Right cardiac atrium (tissue), 5 donors: ENCODE results near the gene OSTF1. TPM values are rescaled to one million over a fixed set of nuclear protein-coding genes. Genes with fewer than 3 reads are reported as not detected.

ENCODE experiments used
- ATAC-seq, 2 donors: fragments of 200-7000 bp; cut with Tn5 transposase; one replicate each; pipeline versions ENCODE4 v1.8.0 to v1.9.1; 2020; ENCODE audit warnings: moderate library complexity in 2 of 2, mild to moderate bottlenecking in 1 of 2
- DNase-seq, 3 donors: peaks; one replicate each; pipeline ENCODE4 v3.0.0-alpha.2; 2020
- H3K27ac ChIP-seq: one replicate; pipeline ENCODE4 v1.5.1; 2013; ENCODE audit warnings: mild to moderate bottlenecking, low read length, control low read depth, moderate library complexity
- H3K27me3 ChIP-seq: one replicate; pipeline ENCODE4 v1.6.1; 2013; ENCODE audit not compliant: control insufficient read depth, insufficient read depth
- H3K4me1 ChIP-seq: one replicate; pipeline ENCODE4 v1.6.1; 2013; ENCODE audit warnings: low read length; ENCODE audit not compliant: control insufficient read depth, insufficient read depth
- H3K4me3 ChIP-seq: one replicate; pipeline ENCODE4 v1.5.1; 2013; ENCODE audit warnings: low read length, control low read depth
- H3K9me3 ChIP-seq: one replicate; pipeline ENCODE4 v1.6.1; 2013; ENCODE audit warnings: low read length; ENCODE audit not compliant: control insufficient read depth
- WGBS: extraction: QIAGEN DNeasy Blood & Tissue Kit; methylation state at CpG from one replicate; pipeline ENCODE4 v1.1.7; 2013; 5-methylcytosine and 5-hydroxymethylcytosine counted together
- intact Hi-C, 4 donors: fragments of 100-400 bp; cut with DNase I; formaldehyde crosslinking; loops; one replicate each; pipeline versions ENCODE4 v1.11.0 to v1.14.0; 2022 to 2023
- polyA plus RNA-seq: library from polyadenylated mRNA; stranded (reverse); fragments of 200-250 nt; gene quantifications from one replicate; pipeline ENCODE4 v1.2.3, GENCODE V29; 2013
- total RNA-seq, 4 donors: library from RNA; stranded (reverse); fragmentation: NEBNext Ultra II Directional; extraction: Animal tissue kit (Norgen Biotek cat#: 25700); gene quantifications; one replicate each; pipeline ENCODE4 v1.2.1, GENCODE V29; 2021
- donor health status: healthy with polysubstance abuse.
- donor health status: DM: no; HTN: yes; CAD: no.
- donor health status: DM: no; HTN: no; CAD: no.
- donor health status: DM: no; HTN: yes; CAD: no; lungs with severe emphysema.
- donor health status: DM: yes; HTN: yes; CAD: no.

OSTF1 gene
- total and polyA plus RNA-seq, 5 donors: 26.4 to 35.2 (median 30.1) TPM

GRCh38 chr9:75188756-75189155, 100.4 kb downstream of the OSTF1 start:
- Histone ChIP-seq H3K27me3 (no peaks in the 10 kb centered on the region), H3K27ac (no peak overlapping the region), H3K4me3 (no peak overlapping the region), H3K9me3 (no peaks in the 10 kb centered on the region), H3K4me1 (no peaks in the 10 kb centered on the region)
- 90% methylated on average over 2 of the region's 2 CpGs for WGBS
- no peak for DNase-seq
- intact Hi-C loops: no loop called here
- ATAC-seq: no peak

- 82% methylated on average over 2 of the region's 2 CpGs for WGBS
- Histone ChIP-seq H3K27ac (no peak overlapping the region), H3K4me3 (no peak overlapping the region), H3K27me3 (no peaks in the 10 kb centered on the region), H3K4me1 (no peaks in the 10 kb centered on the region), H3K9me3 (no peaks in the 10 kb centered on the region)
- intact Hi-C loops: no loop called here
- ATAC-seq (no peak), DNase-seq (no peak)
These were observed 102.4 kb downstream of the OSTF1 start for GRCh38 chr9:75190762-75191161.

Other genes starting within 250 kb of the OSTF1 start
- under 1 TPM; 0.17 to 0.76 (median 0.21) TPM for gene TRPM6, start 200.6 kb upstream of the OSTF1 start, total RNA-seq
- gene TRPM6, start 200.6 kb upstream of the OSTF1 start, polyA plus RNA-seq: 0.11 TPM
- 1 to 10 TPM; 2.2 to 3.4 (median 2.5) TPM for gene C9orf40, start 135.6 kb upstream of the OSTF1 start, total RNA-seq
- 2.3 TPM for gene C9orf40, start 135.6 kb upstream of the OSTF1 start, polyA plus RNA-seq
- gene CARNMT1, start 60.2 kb upstream of the OSTF1 start, total RNA-seq: 10 to 100 TPM; 10.0 to 14.9 (median 12.5) TPM
- gene CARNMT1, start 60.2 kb upstream of the OSTF1 start, polyA plus RNA-seq: 3.7 TPM
- gene NMRK1, start 359 bp upstream of the OSTF1 start, total RNA-seq: 10 to 100 TPM; 11.6 to 27.3 (median 21.5) TPM
- gene NMRK1, start 359 bp upstream of the OSTF1 start, polyA plus RNA-seq: 30.2 TPM